ENCODE results near the gene MED20. TPM values are rescaled to one million over a fixed set of nuclear protein-coding genes. Genes with fewer than 3 reads are reported as not detected.

The MED20 gene, protein sequence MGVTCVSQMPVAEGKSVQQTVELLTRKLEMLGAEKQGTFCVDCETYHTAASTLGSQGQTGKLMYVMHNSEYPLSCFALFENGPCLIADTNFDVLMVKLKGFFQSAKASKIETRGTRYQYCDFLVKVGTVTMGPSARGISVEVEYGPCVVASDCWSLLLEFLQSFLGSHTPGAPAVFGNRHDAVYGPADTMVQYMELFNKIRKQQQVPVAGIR
- 10 to 100 TPM; 27.4 to 38.4 TPM for total RNA-seq
- 24.3 TPM for polyA plus RNA-seq (2013, experiment 1 of 2)
- 22.4 TPM for polyA plus RNA-seq (2013, experiment 2 of 2)
- long read RNA-seq, experiment 1, partial matches to known transcripts, result 1 of 11 reads
- long read RNA-seq, experiment 1, other reads (novel, unspliced or antisense), result 10 of 11 reads
- long read RNA-seq, experiment 2, transcript MED20-201 (4 exons, 2,438 nt), result major isoform, 48 of 64 reads
- long read RNA-seq, experiment 2, transcript MED20-204 (4 exons, 932 nt), result minor isoform, 8 of 64 reads
- long read RNA-seq, experiment 2, partial matches to known transcripts, result 1 of 64 reads
- long read RNA-seq, experiment 2, other reads (novel, unspliced or antisense), result 5 of 64 reads
- long read RNA-seq, experiment 3, transcript MED20-201 (4 exons, 2,438 nt), result major isoform, 106 of 118 reads
- long read RNA-seq, experiment 3, partial matches to known transcripts, result 0 of 118 reads
- long read RNA-seq, experiment 3, other reads (novel, unspliced or antisense), result 8 of 118 reads
- long read RNA-seq, experiment 4, transcript MED20-201 (4 exons, 2,438 nt), result major isoform, 17 of 42 reads
- long read RNA-seq, experiment 4, partial matches to known transcripts, result 20 of 42 reads
- long read RNA-seq, experiment 4, other reads (novel, unspliced or antisense), result 4 of 42 reads

GRCh38 chr6:41920921-41921711 is at the start of gene MED20, which contains the start of gene BYSL:
TSS of gene MED20 (minus strand) at chr6:41921139. CDS start at chr6:41921018, 121 bp downstream.
TSS of gene BYSL (plus strand) at chr6:41921499. CDS start at chr6:41921563, 64 bp downstream.
- peaks cover 19% of the 10 kb centered on the region for H3K4me1 Mint-ChIP-seq
- H3K27ac Mint-ChIP-seq, result peak within 1 kb of the TSS; percentile 100
- TF ChIP-seq, protein P1, sequence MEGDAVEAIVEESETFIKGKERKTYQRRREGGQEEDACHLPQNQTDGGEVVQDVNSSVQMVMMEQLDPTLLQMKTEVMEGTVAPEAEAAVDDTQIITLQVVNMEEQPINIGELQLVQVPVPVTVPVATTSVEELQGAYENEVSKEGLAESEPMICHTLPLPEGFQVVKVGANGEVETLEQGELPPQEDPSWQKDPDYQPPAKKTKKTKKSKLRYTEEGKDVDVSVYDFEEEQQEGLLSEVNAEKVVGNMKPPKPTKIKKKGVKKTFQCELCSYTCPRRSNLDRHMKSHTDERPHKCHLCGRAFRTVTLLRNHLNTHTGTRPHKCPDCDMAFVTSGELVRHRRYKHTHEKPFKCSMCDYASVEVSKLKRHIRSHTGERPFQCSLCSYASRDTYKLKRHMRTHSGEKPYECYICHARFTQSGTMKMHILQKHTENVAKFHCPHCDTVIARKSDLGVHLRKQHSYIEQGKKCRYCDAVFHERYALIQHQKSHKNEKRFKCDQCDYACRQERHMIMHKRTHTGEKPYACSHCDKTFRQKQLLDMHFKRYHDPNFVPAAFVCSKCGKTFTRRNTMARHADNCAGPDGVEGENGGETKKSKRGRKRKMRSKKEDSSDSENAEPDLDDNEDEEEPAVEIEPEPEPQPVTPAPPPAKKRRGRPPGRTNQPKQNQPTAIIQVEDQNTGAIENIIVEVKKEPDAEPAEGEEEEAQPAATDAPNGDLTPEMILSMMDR (conservative IDR thresholded peaks at IDR 0.05), result peak; percentile 99
- no peaks in the 10 kb centered on the region for H3K9me3 Mint-ChIP-seq
- Histone ChIP-seq H3K4me1 (ENCODE audit: control insufficient read depth, insufficient read depth, low read length) (peaks cover 8% of the 10 kb centered on the region), H3K27me3 (ENCODE audit: control insufficient read depth, insufficient read depth, low read length, poor library complexity, severe bottlenecking) (no peaks in the 10 kb centered on the region), H3K9ac (ENCODE audit: extremely low read depth, low read length, poor library complexity, severe bottlenecking) (peak within 1 kb of the TSS; percentile 98), H3K4me3 (ENCODE audit: low read length) (peak within 1 kb of the TSS; percentile 94), H3K9me3 (ENCODE audit: control insufficient read depth, low read length) (no peaks in the 10 kb centered on the region), H3K36me3 (ENCODE audit: control insufficient read depth, insufficient read depth, low read length) (peaks cover 16% of the 10 kb centered on the region), H3K27ac (ENCODE audit: low read depth, low read length) (peak within 1 kb of the TSS; percentile 99)
- peak within 1 kb of the TSS; percentile 95 for H3K4me3 Mint-ChIP-seq
- peaks cover 34% of the 10 kb centered on the region for H3K36me3 Mint-ChIP-seq (ENCODE audit: low read depth)
- 0% methylated on average over 33 to 55 of the region's 55 CpGs for WGBS, 2 experiments (ENCODE audit: insufficient coverage in 1 of 2, insufficient read length in 1 of 2)
- DNase-seq, result peak; percentile 98
- H3K27me3 Mint-ChIP-seq (ENCODE audit: insufficient read depth), result no peaks in the 10 kb centered on the region

- Histone ChIP-seq H3K4me1 (ENCODE audit: control insufficient read depth, insufficient read depth, low read length) (no peaks in the 10 kb centered on the region), H3K36me3 (ENCODE audit: control insufficient read depth, insufficient read depth, low read length) (no peaks in the 10 kb centered on the region), H3K27ac (ENCODE audit: low read depth, low read length) (no peak overlapping the region), H3K9me3 (ENCODE audit: control insufficient read depth, low read length) (no peaks in the 10 kb centered on the region), H3K9ac (ENCODE audit: extremely low read depth, low read length, poor library complexity, severe bottlenecking) (no peak overlapping the region), H3K27me3 (ENCODE audit: control insufficient read depth, insufficient read depth, low read length, poor library complexity, severe bottlenecking) (no peaks in the 10 kb centered on the region), H3K4me3 (ENCODE audit: low read length) (no peak overlapping the region)
- Mint-ChIP-seq H3K27ac (no peak overlapping the region), H3K27me3 (ENCODE audit: insufficient read depth) (no peaks in the 10 kb centered on the region), H3K36me3 (ENCODE audit: low read depth) (no peaks in the 10 kb centered on the region), H3K9me3 (no peaks in the 10 kb centered on the region), H3K4me1 (peaks cover 17% of the 10 kb centered on the region), H3K4me3 (no peak overlapping the region)
- no peak for DNase-seq
- WGBS, 2 experiments (ENCODE audit: insufficient coverage in 1 of 2, insufficient read length in 1 of 2), result 88 to 100% methylated on average over 1 to 4 of the region's 4 CpGs
- TF ChIP-seq, protein P1 (conservative IDR thresholded peaks at IDR 0.05), result no peak
Measured at GRCh38 chr6:41970436-41970846, 49.5 kb upstream of the MED20 start.
